Activated B cell treated with CpG ODN at 0.5 μM for 24 hours (primary cell): Measurements from ENCODE around the gene C2CD3. TPM values are rescaled to one million over a fixed set of nuclear protein-coding genes. Genes with fewer than 3 reads are reported as not detected.

Experiments used
- ATAC-seq: fragments of 200-7000 bp; cut with Tn5 transposase; one replicate; pipeline ENCODE4 v1.10.0; 2021; ENCODE audit warnings: low read depth, mild to moderate bottlenecking, moderate library complexity
- CTCF ChIA-PET: fragments of 350-600 bp; sonication (Branson Sonifier 250); formaldehyde crosslinking; loops from one replicate; lab custom pipeline; 2021; ENCODE audit warnings: antibody characterized with exemption; lab: Charles Lee
- POLR2A ChIA-PET: fragments of 350-600 bp; sonication (Branson Sonifier 250); formaldehyde crosslinking; loops from one replicate; lab custom pipeline; 2021; ENCODE audit warnings: antibody characterized with exemption; lab: Charles Lee
- DNase-seq: peaks from one replicate; pipeline ENCODE4 v3.0.0; 2022
- H3K27ac Mint-ChIP-seq: one replicate; pipeline ENCODE4 v1.8.0; 2020; ENCODE audit warnings: mixed read lengths
- H3K27me3 Mint-ChIP-seq: one replicate; pipeline ENCODE4 v1.8.0; 2021; ENCODE audit warnings: mixed read lengths
- H3K36me3 Mint-ChIP-seq: one replicate; pipeline ENCODE4 v1.8.0; 2021; ENCODE audit warnings: low read depth, mixed read lengths
- H3K4me1 Mint-ChIP-seq: one replicate; pipeline ENCODE4 v1.8.0; 2021; ENCODE audit warnings: mixed read lengths
- H3K4me3 Mint-ChIP-seq: one replicate; pipeline ENCODE4 v1.8.0; 2020; ENCODE audit warnings: mild to moderate bottlenecking, mixed read lengths
- H3K9me3 Mint-ChIP-seq: one replicate; pipeline ENCODE4 v1.8.0; 2020; ENCODE audit warnings: mixed read lengths
- CTCF ChIP-seq: fragments of 200-600 bp; IDR thresholded peaks from one replicate; pipeline ENCODE4 v1.8.0; 2022; ENCODE audit warnings: antibody characterized with exemption, mild to moderate bottlenecking
- intact Hi-C: fragments of 100-400 bp; cut with micrococcal nuclease; formaldehyde crosslinking; loops from one replicate; pipeline ENCODE4 v1.15.1; 2024
- total RNA-seq: library from RNA; stranded (reverse); gene quantifications from 2 replicates; pipeline ENCODE4 v1.2.3, GENCODE V29; 2022

C2CD3 gene
- total RNA-seq, 1 donor from 2014 or later, result 50.3 TPM

GRCh38 chr11:74024261-74025029 lies 146.4 kb downstream of the C2CD3 start:
- DNase-seq, result no peak
- no peak for ATAC-seq
- Mint-ChIP-seq H3K27ac (no peak overlapping the region), H3K9me3 (no peaks in the 10 kb centered on the region), H3K4me3 (no peak overlapping the region), H3K36me3 (peaks cover 42% of the 10 kb centered on the region), H3K27me3 (no peaks in the 10 kb centered on the region), H3K4me1 (peaks cover 19% of the 10 kb centered on the region)
- POLR2A ChIA-PET, result no interaction called here
- intact Hi-C loops, result no loop called here
- CTCF ChIA-PET, result no interaction called here
- TF ChIP-seq CTCF, result no peak

GRCh38 chr11:74023276-74023675 lies 147.5 kb downstream of the C2CD3 start:
- intact Hi-C loops, result no loop called here
- H3K4me1 Mint-ChIP-seq, result peaks cover 20% of the 10 kb centered on the region
- peaks cover 32% of the 10 kb centered on the region for H3K36me3 Mint-ChIP-seq
- no peaks in the 10 kb centered on the region for H3K27me3 Mint-ChIP-seq
- no peaks in the 10 kb centered on the region for H3K9me3 Mint-ChIP-seq
- peak overlapping the region; percentile 46 for H3K27ac Mint-ChIP-seq
- ChIA-PET POLR2A (no interaction called here), CTCF (no interaction called here)
- TF ChIP-seq CTCF, result no peak
- no peak for DNase-seq
- no peak overlapping the region for H3K4me3 Mint-ChIP-seq
- ATAC-seq, result no peak

- TF ChIP-seq CTCF, result no peak
- Mint-ChIP-seq H3K9me3 (no peaks in the 10 kb centered on the region), H3K27ac (no peak overlapping the region), H3K27me3 (no peaks in the 10 kb centered on the region), H3K36me3 (peaks cover 24% of the 10 kb centered on the region), H3K4me3 (no peak overlapping the region), H3K4me1 (peaks cover 20% of the 10 kb centered on the region)
- no peak for ATAC-seq
- ChIA-PET CTCF (no interaction called here), POLR2A (interaction anchor here (0.9 kb wide), 1 partner anchor 40 kb away, joined by 3 read pairs; the partner anchor contains the start of gene UCP2)
- no peak for DNase-seq
- intact Hi-C loops, result no loop called here
Measured at GRCh38 chr11:74022546-74022945, 148.3 kb downstream of the C2CD3 start.

- CTCF ChIA-PET, result no interaction called here
- ATAC-seq (no peak), DNase-seq (no peak)
- POLR2A ChIA-PET, result interaction anchor here (0.9 to 4.0 kb wide), 2 partner anchors 39 to 41 kb away, joined by 3 to 67 read pairs; partner anchors contain the start of gene UCP2
- H3K4me1 Mint-ChIP-seq, result peaks cover 20% of the 10 kb centered on the region
- no peaks in the 10 kb centered on the region for H3K9me3 Mint-ChIP-seq
- TF ChIP-seq CTCF, result no peak
- H3K4me3 Mint-ChIP-seq, result no peak overlapping the region
- intact Hi-C loops, result loop anchor here (2.0 kb wide), 3 partner anchors 17 to 49 kb away; partner anchors contain the start of gene UCP2
- no peak overlapping the region for H3K27ac Mint-ChIP-seq
- peaks cover 27% of the 10 kb centered on the region for H3K36me3 Mint-ChIP-seq
- no peaks in the 10 kb centered on the region for H3K27me3 Mint-ChIP-seq
Measured at GRCh38 chr11:74021998-74022397, 148.8 kb downstream of the C2CD3 start.

GRCh38 chr11:74020539-74020938 lies 150.3 kb downstream of the C2CD3 start:
- intact Hi-C loops, result loop anchor here (1.0 to 2.0 kb wide), 4 partner anchors 9 to 48 kb away; partner anchors contain the start of gene UCP2
- POLR2A ChIA-PET, result interaction anchor here (0.8 to 4.0 kb wide), 7 partner anchors 9 to 51 kb away, joined by 3 to 67 read pairs (median 4); partner anchors contain the start of gene UCP2

More at GRCh38 chr11:74020539-74020938, 150.3 kb downstream of the C2CD3 start:
- ATAC-seq (peak; percentile 89), DNase-seq (no peak)
- Mint-ChIP-seq H3K36me3 (peaks cover 26% of the 10 kb centered on the region), H3K27me3 (no peaks in the 10 kb centered on the region), H3K27ac (no peak overlapping the region), H3K4me1 (peaks cover 23% of the 10 kb centered on the region), H3K4me3 (no peak overlapping the region), H3K9me3 (no peaks in the 10 kb centered on the region)
- CTCF ChIA-PET, result no interaction called here
- TF ChIP-seq CTCF, result no peak
